Measurements from ENCODE around the gene RNASE1.

DNA sequence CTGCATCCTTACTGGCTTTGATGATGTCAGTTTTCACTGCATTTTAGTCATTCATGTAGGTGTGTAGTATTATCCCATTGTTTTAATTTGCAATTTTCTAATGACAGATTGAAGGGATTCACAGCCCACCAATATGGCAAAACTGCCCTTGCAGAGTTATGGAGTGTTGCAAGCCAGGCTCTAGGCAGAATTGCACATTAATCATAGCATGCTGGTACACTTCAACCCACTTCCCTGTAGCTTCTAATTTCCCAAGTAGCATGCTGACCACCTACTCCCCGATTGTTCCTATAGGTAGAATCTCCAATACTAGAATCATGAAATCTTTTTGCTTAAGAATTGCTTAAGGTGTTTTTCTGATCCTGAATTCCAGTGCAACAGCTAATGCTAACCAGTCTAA is 26.7 kb downstream of the RNASE1 start:
- TF ChIP-seq POLR2AphosphoS5 (IDR thresholded peaks at IDR 0.05; ENCODE audit: low read depth, low read length) (no peak), POLR2A (IDR thresholded peaks at IDR 0.05; ENCODE audit: low read depth, low read length) (no peak), TAF1 (IDR thresholded peaks at IDR 0.05; ENCODE audit: borderline replicate concordance, low read depth, low read length) (no peak)

Measured in GM12892 (cell line).